CD4-positive, alpha-beta T cell (primary cell): ENCODE data around the gene HS3ST3B1. TPM values are rescaled to one million over a fixed set of nuclear protein-coding genes. Genes with fewer than 3 reads are reported as not detected.

Experiments used
- ATAC-seq: fragments of 200-7000 bp; cut with Tn5 transposase; one replicate; pipeline ENCODE4 v1.10.0; 2022; ENCODE audit warnings: mild to moderate bottlenecking; ENCODE audit not compliant: poor library complexity
- CTCF ChIA-PET: fragments of 350-600 bp; sonication (Branson Sonifier 250); formaldehyde crosslinking; loops from one replicate; lab custom pipeline; 2021; ENCODE audit warnings: antibody characterized with exemption, inconsistent platforms; lab: Charles Lee
- POLR2A ChIA-PET: fragments of 350-600 bp; sonication (Branson Sonifier 250); formaldehyde crosslinking; loops from one replicate; lab custom pipeline; 2021; ENCODE audit warnings: antibody characterized with exemption, inconsistent platforms; lab: Charles Lee
- DNase-seq, 14 experiments: peaks; one replicate each; pipeline ENCODE4 v3.0.0-alpha.2; 2013 to 2020; ENCODE audit warnings: mixed read lengths in 2 of 14
- H3K27ac ChIP-seq, 2 donors: one replicate each; pipeline versions ENCODE4 v1.5.1 to v1.7.0; 2013; ENCODE audit warnings: low read length in 2 of 2, low read depth in 1 of 2, mild to moderate bottlenecking in 1 of 2
- H3K27me3 ChIP-seq, 2 experiments: 1 replicate in 1 of 2; 2 replicates in 1 of 2; pipeline versions ENCODE4 v1.6.1 to v1.7.0; 2013; ENCODE audit warnings: low read length in 2 of 2, control low read depth in 1 of 2, mild to moderate bottlenecking in 1 of 2, moderate library complexity in 1 of 2; ENCODE audit not compliant: insufficient read depth in 2 of 2, control insufficient read depth in 1 of 2
- H3K36me3 ChIP-seq: one replicate; pipeline ENCODE4 v1.6.1; 2013; ENCODE audit warnings: low read length, control low read depth; ENCODE audit not compliant: insufficient read depth
- H3K4me1 ChIP-seq: one replicate; pipeline ENCODE4 v1.6.1; 2013; ENCODE audit warnings: low read length, control low read depth; ENCODE audit not compliant: insufficient read depth
- H3K4me3 ChIP-seq: one replicate; pipeline ENCODE4 v1.5.1; 2013; ENCODE audit warnings: mild to moderate bottlenecking, low read length, moderate library complexity
- H3K9me3 ChIP-seq, 2 experiments: 1 replicate in 1 of 2; 2 replicates in 1 of 2; pipeline versions ENCODE4 v1.6.1 to v1.7.0; 2013; ENCODE audit warnings: low read length in 2 of 2, mild to moderate bottlenecking in 2 of 2, control low read depth in 1 of 2, moderate library complexity in 1 of 2; ENCODE audit not compliant: control insufficient read depth in 1 of 2, insufficient read depth in 1 of 2
- H3K27ac Mint-ChIP-seq: one replicate; pipeline ENCODE4 v1.8.0; 2020; ENCODE audit warnings: mixed read lengths
- H3K27me3 Mint-ChIP-seq: one replicate; pipeline ENCODE4 v1.8.0; 2021; ENCODE audit warnings: mixed read lengths
- H3K36me3 Mint-ChIP-seq: one replicate; pipeline ENCODE4 v1.8.0; 2021; ENCODE audit warnings: low read depth, mixed read lengths
- H3K4me1 Mint-ChIP-seq: one replicate; pipeline ENCODE4 v1.8.0; 2021; ENCODE audit warnings: low read depth, mixed read lengths
- H3K4me3 Mint-ChIP-seq: one replicate; pipeline ENCODE4 v1.8.0; 2020; ENCODE audit warnings: mild to moderate bottlenecking, mixed read lengths
- H3K9me3 Mint-ChIP-seq: one replicate; pipeline ENCODE4 v1.8.0; 2020; ENCODE audit warnings: mixed read lengths
- CTCF ChIP-seq: fragments of 200-600 bp; IDR thresholded peaks from one replicate; pipeline ENCODE4 v1.8.0; 2022; ENCODE audit warnings: antibody characterized with exemption, mild to moderate bottlenecking
- intact Hi-C, 2 experiments: fragments of 100-400 bp; cut with DNase I in 1 of 2; cut with micrococcal nuclease in 1 of 2; formaldehyde crosslinking; loops; one replicate each; pipeline versions ENCODE4 v1.15.1 to v1.9.0; 2023 to 2025; cut with DNase I, micrococcal nuclease
- total RNA-seq, 174 experiments: library from RNA in 2 of 174; stranded (reverse) in 2 of 174; gene quantifications; one replicate each; pipeline ENCODE4 v1.2.3 and lab custom pipeline; 2021 to 2026

HS3ST3B1 gene
- total RNA-seq, 2 experiments from 2014 or later: 9.3 to 11.5 TPM

GRCh38 chr17:14372461-14372860, 71.6 kb downstream of the HS3ST3B1 start:
- intact Hi-C loops: no loop called here
- no peak overlapping the region for H3K4me3 Mint-ChIP-seq
- no peak overlapping the region for H3K27ac Mint-ChIP-seq
- no peaks in the 10 kb centered on the region for H3K4me1 Mint-ChIP-seq
- H3K27me3 Mint-ChIP-seq: no peaks in the 10 kb centered on the region
- H3K4me1 ChIP-seq: no peaks in the 10 kb centered on the region
- H3K9me3 Mint-ChIP-seq: no peaks in the 10 kb centered on the region
- POLR2A ChIA-PET: no interaction called here
- ATAC-seq: no peak
- H3K9me3 ChIP-seq: no peaks in the 10 kb centered on the region
- no peak overlapping the region for H3K27ac ChIP-seq
- CTCF ChIA-PET: no interaction called here
- no peak overlapping the region for H3K4me3 ChIP-seq
- DNase-seq: no peak
- no peaks in the 10 kb centered on the region for H3K36me3 ChIP-seq
- TF ChIP-seq CTCF: no peak
- H3K36me3 Mint-ChIP-seq: no peaks in the 10 kb centered on the region
- no peaks in the 10 kb centered on the region for H3K27me3 ChIP-seq

GRCh38 chr17:14372905-14373613, 72.2 kb downstream of the HS3ST3B1 start:
- no peaks in the 10 kb centered on the region for H3K9me3 ChIP-seq
- H3K9me3 Mint-ChIP-seq: no peaks in the 10 kb centered on the region
- no peak overlapping the region for H3K4me3 Mint-ChIP-seq
- intact Hi-C loops: no loop called here
- CTCF ChIA-PET: no interaction called here
- no peak overlapping the region for H3K4me3 ChIP-seq
- no peak for TF ChIP-seq CTCF
- no peak overlapping the region for H3K27ac ChIP-seq
- H3K4me1 Mint-ChIP-seq: no peaks in the 10 kb centered on the region
- POLR2A ChIA-PET: no interaction called here
- H3K36me3 ChIP-seq: no peaks in the 10 kb centered on the region
- no peak overlapping the region for H3K27ac Mint-ChIP-seq
- no peaks in the 10 kb centered on the region for H3K27me3 Mint-ChIP-seq
- no peaks in the 10 kb centered on the region for H3K27me3 ChIP-seq
- DNase-seq (no peak), ATAC-seq (no peak)
- no peaks in the 10 kb centered on the region for H3K4me1 ChIP-seq
- no peaks in the 10 kb centered on the region for H3K36me3 Mint-ChIP-seq

- intact Hi-C loops: no loop called here
- no peaks in the 10 kb centered on the region for H3K27me3 ChIP-seq
- Mint-ChIP-seq H3K4me1 (no peaks in the 10 kb centered on the region), H3K4me3 (no peak overlapping the region), H3K36me3 (no peaks in the 10 kb centered on the region), H3K9me3 (no peaks in the 10 kb centered on the region), H3K27me3 (no peaks in the 10 kb centered on the region), H3K27ac (no peak overlapping the region)
- no peaks in the 10 kb centered on the region for H3K36me3 ChIP-seq
- peak in 2 of 14 experiments; percentile 10 to 40 for DNase-seq
- CTCF ChIA-PET: no interaction called here
- H3K4me3 ChIP-seq: no peak overlapping the region
- POLR2A ChIA-PET: no interaction called here
- no peak overlapping the region for H3K27ac ChIP-seq
- TF ChIP-seq CTCF: no peak
- H3K9me3 ChIP-seq: no peaks in the 10 kb centered on the region
- no peak for ATAC-seq
- no peaks in the 10 kb centered on the region for H3K4me1 ChIP-seq
Observed at GRCh38 chr17:14373614-14374259, 72.9 kb downstream of the HS3ST3B1 start.
